HepG2 (cell line): ENCODE measurements around the gene SEM1. TPM values are rescaled to one million over a fixed set of nuclear protein-coding genes. Genes with fewer than 3 reads are reported as not detected.

ENCODE experiments used
- BRF2 ChIP-seq: sonication (generic); formaldehyde crosslinking; IDR thresholded peaks from 2 replicates; pipeline ENCODE4 v1.8.1; 2022; ENCODE audit warnings: mild to moderate bottlenecking, missing genetic modification reagents
- EP300 ChIP-seq, 3 experiments: sonication (generic) in 1 of 3; formaldehyde crosslinking in 1 of 3; IDR thresholded peaks; 2 replicates each; pipeline versions ENCODE4 v1.5.1 to v1.6.1; 2011 to 2020; ENCODE audit warnings: low read depth in 2 of 3, low read length in 2 of 3, borderline replicate concordance in 1 of 3, improper control_type of control experiment in 1 of 3, mild to moderate bottlenecking in 1 of 3, missing genetic modification reagents in 1 of 3, moderate library complexity in 1 of 3
- GATAD2A ChIP-seq: IDR thresholded peaks from 2 replicates; pipeline ENCODE4 v1.6.1; 2016
- HNF4A ChIP-seq: sonication (generic); formaldehyde crosslinking; IDR thresholded peaks from 2 replicates; pipeline ENCODE4 v1.4.0; 2020; ENCODE audit warnings: missing genetic modification reagents
- IKZF1 ChIP-seq: fragments of 450-650 bp; IDR thresholded peaks from 2 replicates; pipeline ENCODE4 v1.7.1; 2016
- LBX2 ChIP-seq: sonication (generic); formaldehyde crosslinking; IDR thresholded peaks from 2 replicates; pipeline ENCODE4 v1.5.0; 2020; ENCODE audit warnings: missing genetic modification reagents, mild to moderate bottlenecking, borderline replicate concordance
- NR3C1 ChIP-seq: sonication (generic); formaldehyde crosslinking; IDR thresholded peaks from 2 replicates; pipeline ENCODE4 v1.4.0; 2020; ENCODE audit warnings: missing genetic modification reagents
- POLR2AphosphoS5 ChIP-seq: IDR thresholded peaks from 2 replicates; pipeline ENCODE4 v1.6.1; 2012; ENCODE audit warnings: low read depth, low read length
- POLR2G ChIP-seq: fragments of 200-400 bp; formaldehyde crosslinking; IDR thresholded peaks from 2 replicates; pipeline ENCODE4 v1.6.1; 2018; ENCODE audit warnings: mild to moderate bottlenecking, low read depth, low read length, moderate library complexity
- PREB ChIP-seq: sonication (generic); formaldehyde crosslinking; IDR thresholded peaks from 2 replicates; pipeline ENCODE4 v1.4.0; 2020; ENCODE audit warnings: missing genetic modification reagents
- SKI ChIP-seq: fragments of 450-650 bp; IDR thresholded peaks from one replicate; pipeline ENCODE4 v1.6.1; 2018; ENCODE audit warnings: mild to moderate bottlenecking; ENCODE audit not compliant: partially characterized antibody
- SOX13 ChIP-seq, 3 experiments: fragments of 450-650 bp in 1 of 3; sonication (generic) in 1 of 3; formaldehyde crosslinking in 1 of 3; IDR thresholded peaks in 2 of 3; conservative IDR thresholded peaks in 1 of 3; 2 replicates each; pipeline versions ENCODE4 v1.5.0 to v1.6.1; 2016 to 2020; ENCODE audit warnings: antibody characterized with exemption in 1 of 3, mild to moderate bottlenecking in 1 of 3, missing compliant biosample characterization in 1 of 3, missing genetic modification reagents in 1 of 3, moderate library complexity in 1 of 3
- SOX6 ChIP-seq, 2 experiments: fragments of 450-650 bp in 1 of 2; sonication (generic) in 1 of 2; formaldehyde crosslinking in 1 of 2; IDR thresholded peaks; 2 replicates each; pipeline versions ENCODE4 v1.4.0 to v1.6.1; 2017 to 2020; ENCODE audit warnings: antibody characterized with exemption in 1 of 2, mild to moderate bottlenecking in 1 of 2, missing genetic modification reagents in 1 of 2
- TARDBP ChIP-seq: sonication (generic); formaldehyde crosslinking; IDR thresholded peaks from 2 replicates; pipeline ENCODE4 v1.8.0; 2022; ENCODE audit warnings: mild to moderate bottlenecking, missing genetic modification reagents
- WIZ ChIP-seq: sonication (generic); formaldehyde crosslinking; IDR thresholded peaks from 2 replicates; pipeline ENCODE4 v1.5.1; 2020; ENCODE audit warnings: mild to moderate bottlenecking, missing genetic modification reagents
- ZBTB25 ChIP-seq: IDR thresholded peaks from 2 replicates; pipeline ENCODE4 v1.6.1; 2018; ENCODE audit warnings: missing genetic modification reagents
- ZFX ChIP-seq: sonication (generic); formaldehyde crosslinking; IDR thresholded peaks from 2 replicates; pipeline ENCODE4 v1.4.0; 2020; ENCODE audit warnings: mild to moderate bottlenecking, low read depth, missing genetic modification reagents, moderate library complexity
- ZMYM3 ChIP-seq: sonication (generic); formaldehyde crosslinking; IDR thresholded peaks from 2 replicates; pipeline ENCODE4 v1.5.1; 2020; ENCODE audit warnings: mild to moderate bottlenecking, missing genetic modification reagents
- ZNF546 ChIP-seq: sonication (generic); formaldehyde crosslinking; conservative IDR thresholded peaks from 2 replicates; pipeline ENCODE4 v1.8.1; 2023; ENCODE audit warnings: mild to moderate bottlenecking, missing genetic modification reagents
- ZNF629 ChIP-seq: sonication (generic); formaldehyde crosslinking; conservative IDR thresholded peaks from 2 replicates; pipeline ENCODE4 v1.5.0; 2020; ENCODE audit warnings: missing genetic modification reagents
- ZNF710 ChIP-seq: sonication (generic); formaldehyde crosslinking; IDR thresholded peaks from 2 replicates; pipeline ENCODE4 v1.5.0; 2020; ENCODE audit warnings: mild to moderate bottlenecking, missing genetic modification reagents, borderline replicate concordance
- ZNF780A ChIP-seq: sonication (generic); formaldehyde crosslinking; IDR thresholded peaks from 2 replicates; pipeline ENCODE4 v1.8.0; 2022; ENCODE audit warnings: mild to moderate bottlenecking, missing genetic modification reagents, moderate library complexity
- polyA plus RNA-seq, 8 experiments: library from polyadenylated mRNA; depleted of rRNA in 3 of 8; stranded (reverse) in 7 of 8; unstranded in 1 of 8; fragments of >200 nt; fragmentation: Illumina TruSeq in 4 of 8; extraction: Trizol in 4 of 8; gene quantifications; 2 replicates each; pipeline versions ENCODE4 v1.2.1 to v1.2.3, GENCODE V29; 2011 to 2016; ENCODE audit warnings: low read depth in 4 of 8, missing spikeins in 1 of 8, mixed read lengths in 1 of 8; ENCODE audit not compliant: insufficient read depth in 1 of 8
- total RNA-seq, 5 experiments: library from RNA; depleted of rRNA; stranded (reverse); fragments of >200 nt; fragmentation: Illumina TruSeq; extraction: Trizol; gene quantifications; 2 replicates each; pipeline ENCODE4 v1.2.3, GENCODE V29; 2016; ENCODE audit warnings: low read depth in 1 of 5

The SEM1 gene
- total and polyA plus RNA-seq, 2 of the 13 experiments (the other 11 are each of a cell fraction or from before 2014, with no cell fraction given), result 40.7 to 174 TPM

- TF ChIP-seq IKZF1 (no peak), TARDBP (CRISPR knock-in tag) (0 out of 2 replicates have a peak, but pooled peaks have one; percentile 27), ZMYM3 (CRISPR knock-in tag) (peak; percentile 46; the same call in 1 of the 2 replicates), EP300 (IDR thresholded peaks at IDR 0.05; ENCODE audit: low read depth in 2 of 2, low read length in 2 of 2) (peak in 1 of 2 experiments; percentile 51; a peak in 1 of 4 replicates), EP300 (CRISPR knock-in tag; IDR thresholded peaks at IDR 0.05; ENCODE audit: borderline replicate concordance) (no peak), ZNF780A (CRISPR knock-in tag) (no peak), ZFX (CRISPR knock-in tag) (no peak), SOX13 (IDR thresholded peaks at IDR 0.05) (no peak), SOX13 (CRISPR knock-in tag; conservative IDR thresholded peaks at IDR 0.05 in 1 of 2, IDR thresholded peaks at IDR 0.05 in 1 of 2) (peak in 1 of 2 experiments; percentile 57; a peak in 1 of 4 replicates), NR3C1 (no peak), POLR2G (no peak), ZNF629 (CRISPR knock-in tag) (no peak), LBX2 (no peak), SOX6 (IDR thresholded peaks at IDR 0.05) (no peak), SOX6 (CRISPR knock-in tag; IDR thresholded peaks at IDR 0.05) (peak; percentile 36; the same call in 1 of the 2 replicates), HNF4A (CRISPR knock-in tag) (peak; percentile 38), POLR2AphosphoS5 (no peak), ZNF546 (CRISPR knock-in tag) (no peak), GATAD2A (peak; percentile 55), PREB (no peak), ZNF710 (no peak), WIZ (CRISPR knock-in tag) (no peak), ZBTB25 (CRISPR knock-in tag) (no peak), BRF2 (no peak), SKI (no peak)
Observed at GRCh38 chr7:96701258-96701657, 8.4 kb downstream of the SEM1 start (continued).
